HFF-Myc (cell line): Measurements from ENCODE around the gene CCDC9.

Experiments used
- DNase-seq: peaks from one replicate; pipeline ENCODE4 v3.0.0-alpha.2; 2011; ENCODE audit warnings: low read depth; ENCODE audit errors: extremely low read depth
- H3K4me3 ChIP-seq: replicated peaks from 2 replicates; pipeline ENCODE4 v1.5.1; 2011; ENCODE audit warnings: low read depth, mild to moderate bottlenecking, control low read depth, low read length
- TF ChIP-seq, protein P1 (sequence below): IDR thresholded peaks from 2 replicates; pipeline ENCODE4 v1.5.1; 2012; ENCODE audit warnings: mild to moderate bottlenecking, low read depth, low read length, control low read depth; ENCODE audit errors: missing control alignments

CCDC9 gene

DNA sequence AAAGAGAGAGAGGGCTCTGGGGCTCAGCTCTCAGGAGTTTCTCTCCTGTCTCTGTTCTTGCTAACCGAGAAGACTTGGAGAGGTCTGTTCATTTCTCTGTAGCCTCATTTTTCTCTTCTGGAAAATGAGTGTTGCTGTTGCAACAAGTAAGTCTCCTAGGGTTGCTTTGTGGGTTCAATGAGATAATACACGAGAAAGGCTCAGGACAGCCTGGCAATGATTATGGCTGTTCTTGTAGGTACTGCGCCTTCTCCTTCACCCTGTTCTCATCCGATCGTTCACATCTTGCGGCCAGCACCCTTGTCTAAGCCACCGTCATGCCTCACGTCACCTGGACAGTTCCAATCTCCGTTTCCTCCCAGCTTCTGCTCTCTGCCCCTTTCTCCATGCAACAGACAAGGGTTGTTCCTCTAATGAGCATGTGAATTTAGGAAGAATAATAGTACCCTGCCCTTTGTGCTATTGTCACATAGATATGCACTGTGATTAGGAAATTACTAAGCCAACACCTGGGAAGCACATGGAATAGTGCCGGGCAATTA, 57.5 kb downstream of the CCDC9 start:
- no peak overlapping the region for H3K4me3 ChIP-seq
- TF ChIP-seq, protein P1, sequence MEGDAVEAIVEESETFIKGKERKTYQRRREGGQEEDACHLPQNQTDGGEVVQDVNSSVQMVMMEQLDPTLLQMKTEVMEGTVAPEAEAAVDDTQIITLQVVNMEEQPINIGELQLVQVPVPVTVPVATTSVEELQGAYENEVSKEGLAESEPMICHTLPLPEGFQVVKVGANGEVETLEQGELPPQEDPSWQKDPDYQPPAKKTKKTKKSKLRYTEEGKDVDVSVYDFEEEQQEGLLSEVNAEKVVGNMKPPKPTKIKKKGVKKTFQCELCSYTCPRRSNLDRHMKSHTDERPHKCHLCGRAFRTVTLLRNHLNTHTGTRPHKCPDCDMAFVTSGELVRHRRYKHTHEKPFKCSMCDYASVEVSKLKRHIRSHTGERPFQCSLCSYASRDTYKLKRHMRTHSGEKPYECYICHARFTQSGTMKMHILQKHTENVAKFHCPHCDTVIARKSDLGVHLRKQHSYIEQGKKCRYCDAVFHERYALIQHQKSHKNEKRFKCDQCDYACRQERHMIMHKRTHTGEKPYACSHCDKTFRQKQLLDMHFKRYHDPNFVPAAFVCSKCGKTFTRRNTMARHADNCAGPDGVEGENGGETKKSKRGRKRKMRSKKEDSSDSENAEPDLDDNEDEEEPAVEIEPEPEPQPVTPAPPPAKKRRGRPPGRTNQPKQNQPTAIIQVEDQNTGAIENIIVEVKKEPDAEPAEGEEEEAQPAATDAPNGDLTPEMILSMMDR: no peak
- no peak for DNase-seq

DNA sequence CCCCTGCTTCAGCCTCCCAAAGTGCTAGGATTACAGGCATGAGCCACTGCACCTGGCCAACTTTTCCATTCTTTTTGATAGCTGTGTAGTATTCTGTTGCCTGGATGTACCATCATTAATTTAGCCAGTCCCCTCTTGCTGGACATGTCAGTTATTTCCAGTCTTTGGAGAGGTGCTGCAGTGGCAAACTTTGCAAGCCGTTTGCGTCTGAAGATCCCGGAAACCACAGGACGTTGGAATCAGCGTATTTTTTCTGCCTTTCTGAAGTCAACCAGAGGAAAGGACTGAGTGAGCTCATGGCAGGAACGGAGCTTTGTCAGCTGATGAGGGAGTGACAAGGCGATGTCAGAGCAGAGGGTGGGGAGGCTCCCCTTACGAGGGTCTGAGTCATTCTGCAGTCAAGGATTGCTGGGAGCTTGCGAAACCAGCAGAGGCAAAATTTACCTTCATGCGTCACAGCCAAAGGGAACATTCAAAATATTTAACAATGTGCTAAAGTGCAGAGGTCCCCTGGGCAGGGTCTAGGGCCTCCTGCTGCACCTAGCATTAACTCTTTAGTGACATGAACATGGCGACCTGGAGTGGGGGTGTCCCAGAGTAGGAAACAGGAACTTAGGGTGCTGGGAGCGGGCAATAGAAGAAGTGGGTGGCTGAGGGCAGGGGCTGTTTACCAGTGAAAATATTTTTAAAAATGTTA, 58.9 kb downstream of the CCDC9 start:
- no peak for DNase-seq
- TF ChIP-seq, protein P1: no peak
- no peak overlapping the region for H3K4me3 ChIP-seq

DNA sequence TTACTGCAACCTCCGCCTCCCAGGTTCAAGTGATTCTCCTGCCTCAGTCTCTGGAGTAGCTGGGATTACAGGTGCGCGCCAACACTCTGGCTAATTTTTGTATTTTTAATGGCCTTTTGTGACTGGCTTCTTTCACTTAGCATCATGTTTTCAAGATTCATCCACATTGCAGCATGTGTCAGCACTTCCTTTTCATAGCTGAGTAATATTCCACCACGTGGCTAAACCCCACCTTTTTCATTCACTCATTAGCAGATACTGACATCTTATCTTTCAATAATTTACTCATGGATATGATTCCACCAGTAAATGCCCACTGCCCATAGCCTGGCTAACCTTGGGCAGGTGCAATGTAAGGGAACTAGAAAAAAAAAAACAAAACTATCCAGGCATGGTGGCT, 60.2 kb downstream of the CCDC9 start:
- H3K4me3 ChIP-seq: no peak overlapping the region
- no peak for DNase-seq
- TF ChIP-seq, protein P1: no peak

DNA sequence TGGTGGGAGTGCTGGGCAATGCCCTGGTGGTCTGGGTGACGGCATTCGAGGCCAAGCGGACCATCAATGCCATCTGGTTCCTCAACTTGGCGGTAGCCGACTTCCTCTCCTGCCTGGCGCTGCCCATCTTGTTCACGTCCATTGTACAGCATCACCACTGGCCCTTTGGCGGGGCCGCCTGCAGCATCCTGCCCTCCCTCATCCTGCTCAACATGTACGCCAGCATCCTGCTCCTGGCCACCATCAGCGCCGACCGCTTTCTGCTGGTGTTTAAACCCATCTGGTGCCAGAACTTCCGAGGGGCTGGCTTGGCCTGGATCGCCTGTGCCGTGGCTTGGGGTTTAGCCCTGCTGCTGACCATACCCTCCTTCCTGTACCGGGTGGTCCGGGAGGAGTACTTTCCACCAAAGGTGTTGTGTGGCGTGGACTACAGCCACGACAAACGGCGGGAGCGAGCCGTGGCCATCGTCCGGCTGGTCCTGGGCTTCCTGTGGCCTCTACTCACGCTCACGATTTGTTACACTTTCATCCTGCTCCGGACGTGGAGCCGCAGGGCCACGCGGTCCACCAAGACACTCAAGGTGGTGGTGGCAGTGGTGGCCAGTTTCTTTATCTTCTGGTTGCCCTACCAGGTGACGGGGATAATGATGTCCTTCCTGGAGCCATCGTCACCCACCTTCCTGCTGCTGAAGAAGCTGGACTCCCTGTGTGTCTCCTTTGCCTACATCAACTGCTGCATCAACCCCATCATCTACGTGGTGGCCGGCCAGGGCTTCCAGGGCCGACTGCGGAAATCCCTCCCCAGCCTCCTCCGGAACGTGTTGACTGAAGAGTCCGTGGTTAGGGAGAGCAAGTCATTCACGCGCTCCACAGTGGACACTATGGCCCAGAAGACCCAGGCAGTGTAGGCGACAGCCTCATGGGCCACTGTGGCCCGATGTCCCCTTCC, 63.9 kb downstream of the CCDC9 start:
- TF ChIP-seq, protein P1: no peak
- no peak for DNase-seq
- no peak overlapping the region for H3K4me3 ChIP-seq
